IMR-90 (cell line): ENCODE data around the gene ZPBP2. TPM values are rescaled to one million over a fixed set of nuclear protein-coding genes. Genes with fewer than 3 reads are reported as not detected.

Experiments used
- ATAC-seq: fragments of 200-7000 bp; cut with Tn5 transposase; 2 replicates; pipeline ENCODE4 v1.9.1; 2020; ENCODE audit warnings: low read depth, mild to moderate bottlenecking, moderate library complexity
- BruUV-seq: library from RNA; stranded (reverse); fragments of 400-500 nt; replicated peaks from 2 replicates; lab custom pipeline; 2021; lab: Mats Ljungman, UMichigan
- CTCF ChIA-PET: fragments of 300-600 bp; formaldehyde crosslinking; extraction: SDS; loops from one replicate; lab custom pipeline; 2021; ENCODE audit warnings: antibody characterized with exemption; lab: Yijun Ruan, JAX
- POLR2A ChIA-PET: fragments of 300-600 bp; sonication (Branson Sonifier 250); formaldehyde crosslinking; loops from one replicate; lab custom pipeline; 2022; ENCODE audit warnings: antibody characterized with exemption; ENCODE audit not compliant: unreplicated experiment; lab: Charles Lee
- DNase-seq: peaks from one replicate; pipeline ENCODE4 v3.0.0; 2013
- H2AFZ ChIP-seq: replicated peaks from 2 replicates; pipeline ENCODE3; 2013; ENCODE audit warnings: low read length, mild to moderate bottlenecking; ENCODE audit not compliant: poor library complexity
- H2AK5ac ChIP-seq: 2 replicates; pipeline ENCODE4 v1.6.1; 2013; ENCODE audit warnings: low read depth, low read length, inconsistent platforms
- H2AK9ac ChIP-seq: replicated peaks from 2 replicates; pipeline ENCODE3; 2013; ENCODE audit warnings: mild to moderate bottlenecking, low read depth, low read length, moderate library complexity; ENCODE audit not compliant: poor library complexity
- H2BK120ac ChIP-seq: 2 replicates; pipeline ENCODE4 v1.6.1; 2013; ENCODE audit warnings: low read depth, low read length, inconsistent platforms
- H2BK15ac ChIP-seq: 3 replicates; pipeline ENCODE4 v1.6.1; 2013; ENCODE audit warnings: low read depth, low read length, inconsistent platforms
- H2BK20ac ChIP-seq: 2 replicates; pipeline ENCODE4 v1.6.1; 2013; ENCODE audit warnings: low read depth, mild to moderate bottlenecking, inconsistent platforms, low read length, moderate library complexity
- H2BK5ac ChIP-seq: 2 replicates; pipeline ENCODE4 v1.6.1; 2013; ENCODE audit warnings: mild to moderate bottlenecking, low read depth, low read length, inconsistent platforms; ENCODE audit not compliant: poor library complexity, severe bottlenecking
- H3K14ac ChIP-seq: replicated peaks from 2 replicates; pipeline ENCODE4 v1.6.1; 2013; ENCODE audit warnings: low read depth, low read length, inconsistent platforms
- H3K18ac ChIP-seq: 2 replicates; pipeline ENCODE4 v1.6.1; 2013; ENCODE audit warnings: low read depth, low read length, control low read depth
- H3K23ac ChIP-seq: 2 replicates; pipeline ENCODE4 v1.6.1; 2013; ENCODE audit warnings: low read depth, low read length, inconsistent platforms
- H3K27ac ChIP-seq: 2 replicates; pipeline ENCODE4 v1.5.1; 2013; ENCODE audit warnings: mild to moderate bottlenecking, control low read depth, low read length; ENCODE audit not compliant: insufficient read depth
- H3K27me3 ChIP-seq: 2 replicates; pipeline ENCODE4 v1.6.1; 2013; ENCODE audit warnings: low read length; ENCODE audit not compliant: control insufficient read depth, insufficient read depth
- H3K36me3 ChIP-seq: 2 replicates; pipeline ENCODE4 v1.6.1; 2013; ENCODE audit warnings: low read length, mixed read lengths; ENCODE audit not compliant: control insufficient read depth, insufficient read depth
- H3K4ac ChIP-seq: 2 replicates; pipeline ENCODE4 v1.6.1; 2013; ENCODE audit warnings: low read depth, low read length, inconsistent platforms
- H3K4me1 ChIP-seq: 2 replicates; pipeline ENCODE4 v1.6.1; 2013; ENCODE audit warnings: low read length, mixed read lengths; ENCODE audit not compliant: control insufficient read depth, insufficient read depth
- H3K4me2 ChIP-seq: 2 replicates; pipeline ENCODE4 v1.6.1; 2013; ENCODE audit warnings: low read depth, mild to moderate bottlenecking, control low read depth, low read length, moderate library complexity
- H3K4me3 ChIP-seq: 2 replicates; pipeline ENCODE4 v1.5.1; 2013; ENCODE audit warnings: low read depth, mild to moderate bottlenecking, control low read depth, low read length, moderate library complexity; ENCODE audit not compliant: insufficient read depth
- H3K56ac ChIP-seq: 2 replicates; pipeline ENCODE4 v1.6.1; 2013; ENCODE audit warnings: low read length, inconsistent platforms; ENCODE audit not compliant: insufficient read depth; ENCODE audit errors: extremely low read depth
- H3K79me1 ChIP-seq, 2 experiments: 2 replicates each; pipeline ENCODE4 v1.6.1; 2013; ENCODE audit warnings: low read length in 2 of 2, inconsistent platforms in 1 of 2, low read depth in 1 of 2
- H3K9ac ChIP-seq: 2 replicates; pipeline ENCODE4 v1.6.1; 2013; ENCODE audit warnings: low read depth, low read length, control low read depth
- H3K9me1 ChIP-seq: 2 replicates; pipeline ENCODE4 v1.6.1; 2013; ENCODE audit warnings: low read length, inconsistent platforms; ENCODE audit not compliant: insufficient read depth
- H3K9me3 ChIP-seq: 2 replicates; pipeline ENCODE4 v1.6.1; 2013; ENCODE audit warnings: low read length; ENCODE audit not compliant: control insufficient read depth, insufficient read depth
- H4K20me1 ChIP-seq: 2 replicates; pipeline ENCODE4 v1.6.1; 2013; ENCODE audit warnings: low read length, inconsistent platforms; ENCODE audit not compliant: insufficient read depth
- H4K5ac ChIP-seq: 2 replicates; pipeline ENCODE4 v1.6.1; 2013; ENCODE audit warnings: mild to moderate bottlenecking, low read depth, low read length, control low read depth
- H4K8ac ChIP-seq, 2 experiments: 2 replicates each; pipeline ENCODE4 v1.6.1; 2013; ENCODE audit warnings: low read depth in 2 of 2, low read length in 2 of 2, control low read depth in 1 of 2, inconsistent platforms in 1 of 2
- H4K91ac ChIP-seq: 2 replicates; pipeline ENCODE4 v1.6.1; 2013; ENCODE audit warnings: low read depth, low read length, inconsistent platforms; ENCODE audit not compliant: insufficient read depth
- RFX5 ChIP-seq: IDR thresholded peaks from 2 replicates; pipeline ENCODE4 v1.8.0; 2012; ENCODE audit warnings: low read depth, mild to moderate bottlenecking, low read length, moderate library complexity
- WGBS, 2 experiments: methylation state at CpG; one replicate each; pipeline versions ENCODE4 v1.1.5 to v1.1.7; 2013; ENCODE audit warnings: missing lambda C conversion rate in 2 of 2; ENCODE audit not compliant: insufficient read length in 1 of 2; ENCODE audit errors: extremely low coverage in 2 of 2; 5-methylcytosine and 5-hydroxymethylcytosine counted together
- dilution Hi-C: fragments of 300-500 bp; cut with HindIII; formaldehyde crosslinking; loops from one replicate; pipeline ENCODE4 v1.14.3; 2018; ENCODE audit warnings: low sequenced_read_pairs; ENCODE audit not compliant: unreplicated experiment
- in situ Hi-C: fragments of 300-500 bp; cut with MboI; formaldehyde crosslinking; loops from 3 replicates; pipeline ENCODE4 v1.14.3; 2019; ENCODE audit warnings: low sequenced_read_pairs, inconsistent platforms, mixed read lengths
- intact Hi-C: fragments of 100-400 bp; cut with micrococcal nuclease; formaldehyde crosslinking; loops from 2 replicates; pipeline ENCODE4 v1.10.0; 2022
- polyA plus RNA-seq, 3 experiments: library from polyadenylated mRNA; depleted of rRNA; stranded (reverse); fragments of >200 nt; gene quantifications; 2 replicates each; pipeline ENCODE4 v1.2.3, GENCODE V29; 2012; ENCODE audit warnings: low replicate concordance in 1 of 3
- total RNA-seq: library from RNA; depleted of rRNA; stranded (reverse); fragments of >200 nt; gene quantifications from 2 replicates; pipeline ENCODE4 v1.2.3, GENCODE V29; 2012
- TF ChIP-seq, protein P1 (sequence below): conservative IDR thresholded peaks from 2 replicates; pipeline ENCODE4 v1.5.1; 2012; ENCODE audit warnings: mild to moderate bottlenecking, low read depth, low read length, improper control_type of control experiment

Gene ZPBP2
- total and polyA plus RNA-seq, 2 of the 4 experiments (the other 2 are of a cell fraction), result not detected

DNA sequence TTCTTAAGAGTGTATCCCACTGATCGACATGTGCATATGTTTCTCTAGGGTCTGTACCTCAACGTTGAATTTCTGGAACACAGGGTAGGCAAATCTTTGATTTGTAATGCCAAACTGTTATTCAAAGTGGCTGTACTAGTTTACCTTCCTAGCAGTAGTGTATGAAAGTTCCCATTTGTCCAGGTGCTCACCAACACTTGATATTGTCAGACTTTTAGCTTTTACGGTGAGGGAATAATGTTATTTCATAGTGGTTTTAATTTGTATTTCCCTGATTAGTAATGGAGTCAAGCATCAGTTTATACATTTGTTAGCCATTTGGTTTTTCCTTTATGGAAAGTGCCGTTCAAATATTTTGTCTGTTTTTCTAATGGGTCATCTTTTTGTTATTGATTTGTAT is 30.1 kb downstream of the ZPBP2 start:
- Histone ChIP-seq H3K36me3 (no peaks in the 10 kb centered on the region), H3K9ac (no peak overlapping the region), H2BK15ac (no peak overlapping the region), H3K14ac (no peak overlapping the region), H2BK120ac (no peak overlapping the region), H4K91ac (no peak overlapping the region), H3K4ac (no peak overlapping the region), H4K8ac (no peak overlapping the region), H3K27ac (no peak overlapping the region), H2BK20ac (no peak overlapping the region), H3K56ac (no peak overlapping the region), H2AK9ac (no peak overlapping the region), H3K4me1 (no peaks in the 10 kb centered on the region), H3K4me2 (no peak overlapping the region), H2AK5ac (no peak overlapping the region), H4K5ac (no peak overlapping the region), H3K79me1 (no peaks in the 10 kb centered on the region), H3K9me3 (no peaks in the 10 kb centered on the region), H2AFZ (no peak overlapping the region), H4K20me1 (no peaks in the 10 kb centered on the region), H3K18ac (no peak overlapping the region), H3K9me1 (no peaks in the 10 kb centered on the region), H3K27me3 (peaks cover 4% of the 10 kb centered on the region), H3K23ac (no peak overlapping the region), H3K4me3 (no peak overlapping the region), H2BK5ac (no peak overlapping the region)
- in situ Hi-C loops (no loop called here), dilution Hi-C loops (no loop called here), intact Hi-C loops (no loop called here)
- BruUV-seq, result no TSS peak
- POLR2A ChIA-PET, result no interaction called here
- WGBS, 2 experiments, result no CpG with 5 or more reads among the region's 4 CpGs
- no peak for TF ChIP-seq RFX5
- TF ChIP-seq, protein P1, sequence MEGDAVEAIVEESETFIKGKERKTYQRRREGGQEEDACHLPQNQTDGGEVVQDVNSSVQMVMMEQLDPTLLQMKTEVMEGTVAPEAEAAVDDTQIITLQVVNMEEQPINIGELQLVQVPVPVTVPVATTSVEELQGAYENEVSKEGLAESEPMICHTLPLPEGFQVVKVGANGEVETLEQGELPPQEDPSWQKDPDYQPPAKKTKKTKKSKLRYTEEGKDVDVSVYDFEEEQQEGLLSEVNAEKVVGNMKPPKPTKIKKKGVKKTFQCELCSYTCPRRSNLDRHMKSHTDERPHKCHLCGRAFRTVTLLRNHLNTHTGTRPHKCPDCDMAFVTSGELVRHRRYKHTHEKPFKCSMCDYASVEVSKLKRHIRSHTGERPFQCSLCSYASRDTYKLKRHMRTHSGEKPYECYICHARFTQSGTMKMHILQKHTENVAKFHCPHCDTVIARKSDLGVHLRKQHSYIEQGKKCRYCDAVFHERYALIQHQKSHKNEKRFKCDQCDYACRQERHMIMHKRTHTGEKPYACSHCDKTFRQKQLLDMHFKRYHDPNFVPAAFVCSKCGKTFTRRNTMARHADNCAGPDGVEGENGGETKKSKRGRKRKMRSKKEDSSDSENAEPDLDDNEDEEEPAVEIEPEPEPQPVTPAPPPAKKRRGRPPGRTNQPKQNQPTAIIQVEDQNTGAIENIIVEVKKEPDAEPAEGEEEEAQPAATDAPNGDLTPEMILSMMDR, result no peak
- no peak for DNase-seq
- CTCF ChIA-PET, result no interaction called here
- no peak for ATAC-seq
